Left ventricle myocardium inferior (tissue), 1 donor: ENCODE data around the gene SMTN. TPM values are rescaled to one million over a fixed set of nuclear protein-coding genes. Genes with fewer than 3 reads are reported as not detected.

ENCODE experiments used
- DNase-seq: peaks from one replicate; pipeline ENCODE4 v3.0.0-alpha.2; 2020
- H3K27ac ChIP-seq: fragments of 200-600 bp; replicated peaks from 2 replicates; pipeline ENCODE4 v1.8.0; 2021
- H3K27me3 ChIP-seq: fragments of 200-600 bp; 2 replicates; pipeline ENCODE4 v1.8.0; 2021; ENCODE audit warnings: low read depth
- H3K36me3 ChIP-seq: fragments of 200-600 bp; 2 replicates; pipeline ENCODE4 v1.8.0; 2021
- H3K4me1 ChIP-seq: fragments of 200-600 bp; 2 replicates; pipeline ENCODE4 v1.8.0; 2021
- H3K4me3 ChIP-seq: fragments of 200-600 bp; 2 replicates; pipeline ENCODE4 v1.8.0; 2021; ENCODE audit warnings: mild to moderate bottlenecking, moderate library complexity
- H3K9me3 ChIP-seq: fragments of 200-600 bp; replicated peaks from 2 replicates; pipeline ENCODE4 v1.8.0; 2021
- CTCF ChIP-seq: fragments of 200-600 bp; IDR thresholded peaks from 2 replicates; pipeline ENCODE4 v1.8.0; 2021; ENCODE audit warnings: antibody characterized with exemption, mild to moderate bottlenecking, borderline replicate concordance
- intact Hi-C: fragments of 100-400 bp; cut with micrococcal nuclease; formaldehyde crosslinking; loops from one replicate; pipeline ENCODE4 v1.11.0; 2022
- total RNA-seq: library from RNA; stranded (reverse); fragmentation: NEBNext Ultra II Directional; extraction: Animal tissue kit (Norgen Biotek cat#: 25700); gene quantifications from one replicate; pipeline ENCODE4 v1.2.1, GENCODE V29; 2021
- donor health status: DM: no; HTN: yes; CAD: no; lungs with severe emphysema.

SMTN gene
- total RNA-seq, 1 donor from 2014 or later, result 245 TPM

GRCh38 chr22:31133911-31134310 is 52.8 kb downstream of the SMTN start:
- Histone ChIP-seq H3K36me3 (no peaks in the 10 kb centered on the region), H3K27ac (no peak overlapping the region), H3K4me1 (peaks cover 9% of the 10 kb centered on the region), H3K9me3 (no peaks in the 10 kb centered on the region), H3K4me3 (no peak overlapping the region), H3K27me3 (peaks cover 14% of the 10 kb centered on the region)
- no peak for DNase-seq
- intact Hi-C loops, result no loop called here
- no peak for TF ChIP-seq CTCF

- no peaks in the 10 kb centered on the region for H3K9me3 ChIP-seq
- H3K4me3 ChIP-seq, result no peak overlapping the region
- H3K27me3 ChIP-seq, result peaks cover 20% of the 10 kb centered on the region
- H3K36me3 ChIP-seq, result no peaks in the 10 kb centered on the region
- intact Hi-C loops, result no loop called here
- no peak overlapping the region for H3K27ac ChIP-seq
- peaks cover 9% of the 10 kb centered on the region for H3K4me1 ChIP-seq
- DNase-seq, result no peak
- TF ChIP-seq CTCF, result no peak
Observed at GRCh38 chr22:31134688-31135087, 53.6 kb downstream of the SMTN start.

- Histone ChIP-seq H3K27ac (no peak overlapping the region), H3K9me3 (no peaks in the 10 kb centered on the region), H3K36me3 (no peaks in the 10 kb centered on the region), H3K4me1 (peaks cover 6% of the 10 kb centered on the region), H3K4me3 (no peak overlapping the region), H3K27me3 (peaks cover 26% of the 10 kb centered on the region)
- TF ChIP-seq CTCF, result no peak
- intact Hi-C loops, result no loop called here
- no peak for DNase-seq
Observed at GRCh38 chr22:31135706-31136105, 54.6 kb downstream of the SMTN start.

GRCh38 chr22:31136155-31136554 is 55.0 kb downstream of the SMTN start:
- intact Hi-C loops, result no loop called here
- no peak overlapping the region for H3K27ac ChIP-seq
- H3K4me1 ChIP-seq, result peaks cover 2% of the 10 kb centered on the region
- no peak overlapping the region for H3K4me3 ChIP-seq
- H3K36me3 ChIP-seq, result no peaks in the 10 kb centered on the region
- peaks cover 26% of the 10 kb centered on the region for H3K27me3 ChIP-seq
- no peak for TF ChIP-seq CTCF
- DNase-seq, result no peak
- H3K9me3 ChIP-seq, result no peaks in the 10 kb centered on the region

GRCh38 chr22:31136711-31137110 is 55.6 kb downstream of the SMTN start:
- Histone ChIP-seq H3K27me3 (peaks cover 26% of the 10 kb centered on the region), H3K4me3 (no peak overlapping the region), H3K36me3 (no peaks in the 10 kb centered on the region), H3K27ac (no peak overlapping the region), H3K9me3 (no peaks in the 10 kb centered on the region), H3K4me1 (no peaks in the 10 kb centered on the region)
- intact Hi-C loops, result no loop called here
- DNase-seq, result no peak
- no peak for TF ChIP-seq CTCF

- Histone ChIP-seq H3K27me3 (peaks cover 26% of the 10 kb centered on the region), H3K36me3 (no peaks in the 10 kb centered on the region), H3K27ac (no peak overlapping the region), H3K4me3 (no peak overlapping the region), H3K4me1 (peaks cover 2% of the 10 kb centered on the region), H3K9me3 (no peaks in the 10 kb centered on the region)
- no peak for TF ChIP-seq CTCF
- intact Hi-C loops, result no loop called here
- no peak for DNase-seq
Observed at GRCh38 chr22:31137721-31138120, 56.6 kb downstream of the SMTN start.
